Islet of Langerhans (tissue), 1 donor: ENCODE data around the gene EXOC7.
"Not testable (repeated sequence)": the region's sequence is repeated elsewhere in the genome, so short reads cannot be mapped to it uniquely, and the experiment has no call there.

Experiments
- FAIRE-seq: peaks from one replicate; lab custom pipeline; 2011; peaks lifted over from hg19 to GRCh38; lab: Jason Lieb, UNC

EXOC7 gene

GRCh38 chr17:76086384-76086783 is 17.2 kb downstream of the EXOC7 start:
- FAIRE-seq, result no peak

GRCh38 chr17:76085731-76086366 is 17.7 kb downstream of the EXOC7 start:
- FAIRE-seq, result no peak

GRCh38 chr17:76085066-76085730 is 18.4 kb downstream of the EXOC7 start:
- no peak for FAIRE-seq

GRCh38 chr17:76083536-76084182 is 19.9 kb downstream of the EXOC7 start:
- no peak for FAIRE-seq

GRCh38 chr17:76082326-76083251 is 21.0 kb downstream of the EXOC7 start:
- FAIRE-seq, result no peak

GRCh38 chr17:76081295-76082210 is 22.0 kb downstream of the EXOC7 start:
- no peak for FAIRE-seq

- no peak for FAIRE-seq
Measured at GRCh38 chr17:76080768-76081287, 22.8 kb downstream of the EXOC7 start.

- FAIRE-seq, result no peak
Measured at GRCh38 chr17:76079956-76080767, 23.4 kb downstream of the EXOC7 start.

GRCh38 chr17:76079535-76079955 is 24.0 kb downstream of the EXOC7 start:
- no peak for FAIRE-seq

GRCh38 chr17:76078860-76079534 is 24.6 kb downstream of the EXOC7 start, which contains the start of gene ZACN:
Gene ZACN, plus strand, starts transcription at chr17:76079182. Its CDS starts 83 bp downstream, at chr17:76079265.
- no peak for FAIRE-seq

- not testable (repeated sequence) for FAIRE-seq
Measured at GRCh38 chr17:76078370-76078769, 25.2 kb downstream of the EXOC7 start.

GRCh38 chr17:76077584-76078110 is 25.9 kb downstream of the EXOC7 start:
- no peak for FAIRE-seq

- no peak for FAIRE-seq
Measured at GRCh38 chr17:76076765-76077583, 26.6 kb downstream of the EXOC7 start.

- FAIRE-seq, result no peak
Measured at GRCh38 chr17:76076146-76076764, 27.3 kb downstream of the EXOC7 start.

GRCh38 chr17:76075364-76076145 is 28.0 kb downstream of the EXOC7 start:
- FAIRE-seq, result no peak

- FAIRE-seq, result no peak
Measured at GRCh38 chr17:76074390-76075363, 28.9 kb downstream of the EXOC7 start, which contains the start of gene GALR2. Gene GALR2, plus strand, starts transcription at chr17:76074781. Its CDS starts 103 bp downstream, at chr17:76074884.
